DOHH2 (cell line): Measurements from ENCODE around the gene PRMT1.
A peak's percentile ranks its signal among the peaks of the same experiment; 100 is the strongest.

ENCODE experiments used
- H3F3A ChIP-seq: fragments of 200-600 bp; sonication (generic), shearing (Covaris generic); 2 replicates; pipeline ENCODE4 v1.6.0; 2016; ENCODE audit warnings: antibody characterized with exemption, mild to moderate bottlenecking; ENCODE audit not compliant: control insufficient read depth, insufficient read depth
- H3K27ac ChIP-seq: fragments of 200-600 bp; sonication (generic); 2 replicates; pipeline ENCODE4 v1.5.1; 2014; ENCODE audit warnings: low read depth, mild to moderate bottlenecking, low read length, moderate library complexity
- H3K27me3 ChIP-seq: fragments of 200-600 bp; sonication (generic); 2 replicates; pipeline ENCODE4 v1.6.1; 2014; ENCODE audit warnings: mild to moderate bottlenecking, low read length, mixed read lengths; ENCODE audit not compliant: control insufficient read depth
- H3K36me3 ChIP-seq: fragments of 200-600 bp; sonication (generic); 2 replicates; pipeline ENCODE4 v1.6.1; 2014; ENCODE audit warnings: mild to moderate bottlenecking, low read length, moderate library complexity, mixed read lengths; ENCODE audit not compliant: control insufficient read depth
- H3K4me1 ChIP-seq: fragments of 200-600 bp; sonication (generic); 2 replicates; pipeline ENCODE4 v1.6.1; 2014; ENCODE audit warnings: mild to moderate bottlenecking, low read length, mixed read lengths; ENCODE audit not compliant: control insufficient read depth
- H3K4me2 ChIP-seq: fragments of 200-600 bp; sonication (generic); 2 replicates; pipeline ENCODE4 v1.6.0; 2014; ENCODE audit warnings: mild to moderate bottlenecking, low read length, moderate library complexity
- H3K4me3 ChIP-seq: fragments of 200-600 bp; sonication (generic); 2 replicates; pipeline ENCODE4 v1.5.1; 2014; ENCODE audit warnings: mild to moderate bottlenecking, low read length, mixed read lengths
- H3K79me2 ChIP-seq: fragments of 200-600 bp; sonication (generic); 2 replicates; pipeline ENCODE4 v1.6.1; 2014; ENCODE audit warnings: mild to moderate bottlenecking, low read length, mixed read lengths; ENCODE audit not compliant: control insufficient read depth
- H3K9me2 ChIP-seq: fragments of 200-600 bp; sonication (generic); replicated peaks from 2 replicates; pipeline ENCODE4 v1.6.1; 2014; ENCODE audit warnings: mild to moderate bottlenecking, low read length, mixed read lengths; ENCODE audit not compliant: control insufficient read depth
- H3K9me3 ChIP-seq: fragments of 200-600 bp; sonication (generic); 2 replicates; pipeline ENCODE4 v1.6.1; 2014; ENCODE audit warnings: antibody characterized with exemption, low read length, mixed read lengths; ENCODE audit not compliant: control insufficient read depth, insufficient read depth
- H4K20me1 ChIP-seq: fragments of 200-600 bp; sonication (generic); 2 replicates; pipeline ENCODE4 v1.6.0; 2014; ENCODE audit warnings: low read depth, mild to moderate bottlenecking, antibody characterized with exemption, low read length, moderate library complexity; ENCODE audit not compliant: control insufficient read depth, insufficient read depth
- CTCF ChIP-seq: fragments of 200-600 bp; sonication (generic); IDR thresholded peaks from one replicate; pipeline ENCODE4 v1.5.1; 2014; ENCODE audit warnings: antibody characterized with exemption, mild to moderate bottlenecking, low read depth, low read length; ENCODE audit not compliant: poor library complexity, severe bottlenecking
- EZH2phosphoT487 ChIP-seq: fragments of 200-600 bp; sonication (generic); IDR thresholded peaks from 2 replicates; pipeline ENCODE4 v1.6.1; 2017; ENCODE audit warnings: borderline replicate concordance, mild to moderate bottlenecking, antibody characterized with exemption, low read length, moderate library complexity, mixed read lengths

PRMT1 gene

DNA sequence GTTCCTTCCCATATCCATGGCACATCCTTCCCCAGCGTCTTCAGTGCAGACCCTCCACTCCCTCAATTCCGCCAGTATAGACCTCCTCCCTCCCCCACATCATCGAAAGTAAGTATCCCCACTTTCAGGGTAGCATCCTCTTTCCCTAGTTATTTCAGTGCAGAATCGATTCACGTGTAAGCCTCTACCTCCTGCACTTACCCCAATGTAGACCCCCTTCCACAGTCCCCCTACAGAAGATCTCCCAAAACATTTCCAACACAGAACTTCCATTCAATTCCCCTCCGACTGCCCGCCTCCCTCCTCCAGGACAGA lies 12.1 kb upstream of the PRMT1 start:
- no peaks in the 10 kb centered on the region for H3K9me3 ChIP-seq
- H3K4me2 ChIP-seq, result peak overlapping the region; percentile 83
- peaks cover 4% of the 10 kb centered on the region for H4K20me1 ChIP-seq
- peak overlapping the region; percentile 89 for H3K27ac ChIP-seq
- peaks cover 64% of the 10 kb centered on the region for H3K36me3 ChIP-seq
- H3K4me1 ChIP-seq, result peaks cover 26% of the 10 kb centered on the region
- peaks cover 9% of the 10 kb centered on the region for H3F3A ChIP-seq
- peak overlapping the region; percentile 82 for H3K4me3 ChIP-seq
- H3K9me2 ChIP-seq, result no peaks in the 10 kb centered on the region
- TF ChIP-seq EZH2phosphoT487 (no peak), CTCF (no peak)
- H3K79me2 ChIP-seq, result peaks cover 58% of the 10 kb centered on the region
- no peaks in the 10 kb centered on the region for H3K27me3 ChIP-seq

- TF ChIP-seq CTCF (no peak), EZH2phosphoT487 (no peak)
- H3K4me1 ChIP-seq, result peaks cover 26% of the 10 kb centered on the region
- peak within 1 kb of the TSS; percentile 89 for H3K27ac ChIP-seq
- no peaks in the 10 kb centered on the region for H3K27me3 ChIP-seq
- H3K79me2 ChIP-seq, result peaks cover 58% of the 10 kb centered on the region
- H3K36me3 ChIP-seq, result peaks cover 64% of the 10 kb centered on the region
- H3K4me3 ChIP-seq, result peak within 1 kb of the TSS; percentile 82
- peaks cover 4% of the 10 kb centered on the region for H4K20me1 ChIP-seq
- no peaks in the 10 kb centered on the region for H3K9me2 ChIP-seq
- no peaks in the 10 kb centered on the region for H3K9me3 ChIP-seq
- peaks cover 5% of the 10 kb centered on the region for H3F3A ChIP-seq
- H3K4me2 ChIP-seq, result peak within 1 kb of the TSS; percentile 83
These were observed 11.5 kb upstream of the PRMT1 start, which contains the start of the genes BCL2L12 and IRF3 for GRCh38 chr19:49665351-49666119. Gene BCL2L12, plus strand, starts transcription at chr19:49665933. Its CDS starts 760 bp downstream, at chr19:49666693. Gene IRF3, minus strand, starts transcription at chr19:49665857. Its CDS starts 1,019 bp downstream, at chr19:49664838.

DNA sequence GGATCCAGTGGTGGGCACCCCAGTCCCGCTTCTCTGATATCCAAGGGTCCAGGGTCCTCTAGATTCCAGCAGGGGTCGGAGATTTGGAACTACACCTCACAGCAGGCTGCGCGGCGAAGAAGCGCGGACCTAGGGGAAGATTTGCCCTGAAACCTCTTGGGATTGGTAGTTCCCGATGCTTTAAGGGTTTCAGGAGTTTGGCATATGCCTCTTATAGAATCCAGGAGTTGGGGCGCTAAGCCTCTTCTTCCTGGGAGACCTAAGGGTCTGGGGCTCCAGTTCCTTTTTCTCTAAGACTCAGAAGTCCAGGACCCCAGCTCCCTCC lies 11.0 kb upstream of the PRMT1 start:
- peak overlapping the region; percentile 82 for H3K4me3 ChIP-seq
- H3K79me2 ChIP-seq, result peaks cover 58% of the 10 kb centered on the region
- H3K27me3 ChIP-seq, result no peaks in the 10 kb centered on the region
- H3K4me2 ChIP-seq, result peak overlapping the region; percentile 83
- H3K4me1 ChIP-seq, result peaks cover 26% of the 10 kb centered on the region
- peaks cover 62% of the 10 kb centered on the region for H3K36me3 ChIP-seq
- no peaks in the 10 kb centered on the region for H3K9me3 ChIP-seq
- H3F3A ChIP-seq, result peaks cover 5% of the 10 kb centered on the region
- TF ChIP-seq CTCF (no peak), EZH2phosphoT487 (no peak)
- no peaks in the 10 kb centered on the region for H3K9me2 ChIP-seq
- peaks cover 4% of the 10 kb centered on the region for H4K20me1 ChIP-seq
- peak overlapping the region; percentile 89 for H3K27ac ChIP-seq
